Stomach (tissue), 9 donors: ENCODE data around the gene TMEM59L. TPM values are rescaled to one million over a fixed set of nuclear protein-coding genes. Genes with fewer than 3 reads are reported as not detected.
A peak's percentile ranks its signal among the peaks of the same experiment; 100 is the strongest.

Experiments used
- DNase-seq, 2 donors: peaks; one replicate each; pipeline versions ENCODE4 v3.0.0 to v3.0.0-alpha.2; 2013 to 2019
- H3K27ac ChIP-seq, 5 donors: fragments of 200-600 bp in 4 of 5; sonication (generic) in 4 of 5; one replicate each; pipeline ENCODE4 v1.5.1; 2013 to 2019; ENCODE audit warnings: mild to moderate bottlenecking in 1 of 5, moderate library complexity in 1 of 5
- H3K27me3 ChIP-seq, 3 donors: fragments of 200-600 bp; sonication (generic); one replicate each; pipeline ENCODE4 v1.5.1; 2017 to 2019; ENCODE audit warnings: mixed run types in 1 of 3
- H3K36me3 ChIP-seq, 4 donors: fragments of 200-600 bp; sonication (generic); 1 replicate in 3 of 4; 2 replicates in 1 of 4; pipeline ENCODE4 v1.5.1; 2016 to 2019
- H3K4me1 ChIP-seq, 4 donors: fragments of 200-600 bp; sonication (generic); one replicate each; pipeline ENCODE4 v1.5.1; 2016 to 2019
- H3K4me3 ChIP-seq, 4 donors: fragments of 200-600 bp; sonication (generic) in 3 of 4; one replicate each; pipeline ENCODE4 v1.5.1; 2016 to 2019; ENCODE audit warnings: mild to moderate bottlenecking in 1 of 4
- H3K9me3 ChIP-seq, 4 donors: fragments of 200-600 bp; sonication (generic); one replicate each; pipeline ENCODE4 v1.5.1; 2016 to 2019
- CTCF ChIP-seq, 7 experiments: fragments of 450-650 bp in 4 of 7; fragments of 200-600 bp in 3 of 7; sonication (generic) in 3 of 7; IDR thresholded peaks; one replicate each; pipeline ENCODE4 v1.5.1; 2016 to 2019; ENCODE audit warnings: antibody characterized with exemption in 7 of 7, control low read depth in 2 of 7, mild to moderate bottlenecking in 1 of 7
- EP300 ChIP-seq: sonication (generic); formaldehyde crosslinking; IDR thresholded peaks from one replicate; pipeline ENCODE4 v1.6.1; 2017; ENCODE audit warnings: antibody characterized with exemption
- POLR2A ChIP-seq, 4 donors: fragments of 450-650 bp; IDR thresholded peaks; one replicate each; pipeline ENCODE4 v1.6.1; 2016; ENCODE audit warnings: antibody characterized with exemption in 4 of 4, control low read depth in 2 of 4, mild to moderate bottlenecking in 1 of 4, moderate library complexity in 1 of 4
- POLR2AphosphoS5 ChIP-seq, 3 donors: sonication (generic); formaldehyde crosslinking; IDR thresholded peaks; one replicate each; pipeline ENCODE4 v1.6.1; 2016; ENCODE audit warnings: antibody characterized with exemption in 3 of 3
- WGBS, 5 donors: extraction: QIAGEN DNeasy Blood & Tissue Kit in 3 of 5; methylation state at CpG; one replicate each; pipeline versions ENCODE4 v1.1.5 to v1.1.7; 2013 to 2018; 5-methylcytosine and 5-hydroxymethylcytosine counted together
- intact Hi-C: fragments of 100-400 bp; cut with DNase I; formaldehyde crosslinking; loops from one replicate; pipeline ENCODE4 v1.15.1; 2023; ENCODE audit warnings: low total_unique reads
- polyA plus RNA-seq, 3 donors: library from polyadenylated mRNA; stranded (reverse); fragments of 200-250 nt; gene quantifications; one replicate each; pipeline ENCODE4 v1.2.3, GENCODE V29; 2013
- total RNA-seq, 5 donors: library from RNA; depleted of rRNA; stranded (reverse); fragments of >200 nt; gene quantifications; one replicate each; pipeline versions ENCODE4 v1.1.0 to v1.2.3, GENCODE V29; 2014 to 2016
- donor health status: healthy with polysubstance abuse.
- donor health status: Bipolar disorder and iron deficiency.
- donor health status: healthy.

TMEM59L gene
- total and polyA plus RNA-seq, 8 donors: 0.25 to 4.7 (median 2.8) TPM; not detected in 4

- WGBS, 5 donors: 3 to 9% (median 5%) methylated on average over 20 to 45 of the region's 45 CpGs
- Histone ChIP-seq H3K27ac (no peak overlapping the region), H3K4me1 (peaks cover 47 to 52% (median 50%) of the 10 kb centered on the region in 4 donors), H3K9me3 (no peaks in the 10 kb centered on the region), H3K27me3 (peaks cover 41 to 97% (median 92%) of the 10 kb centered on the region in 3 donors), H3K4me3 (peak overlapping the region in 1 of 4 donors; percentile 13), H3K36me3 (no peaks in the 10 kb centered on the region)
- intact Hi-C loops: no loop called here
- DNase-seq: no peak
- TF ChIP-seq EP300: no peak
- TF ChIP-seq POLR2AphosphoS5 (IDR thresholded peaks at IDR 0.05): no peak
- no peak for TF ChIP-seq CTCF (IDR thresholded peaks at IDR 0.05)
- TF ChIP-seq POLR2A (IDR thresholded peaks at IDR 0.05): no peak
These were observed 1.9 kb upstream of the TMEM59L start for GRCh38 chr19:18610556-18611326.

- peaks cover 41 to 46% (median 44%) of the 10 kb centered on the region in 4 donors for H3K4me1 ChIP-seq
- TF ChIP-seq EP300 (no peak), POLR2A (IDR thresholded peaks at IDR 0.05) (no peak), POLR2AphosphoS5 (IDR thresholded peaks at IDR 0.05) (no peak), CTCF (IDR thresholded peaks at IDR 0.05) (no peak)
- H3K27me3 ChIP-seq: peaks cover 35 to 94% (median 89%) of the 10 kb centered on the region in 3 donors
- 1 to 6% (median 2%) methylated on average over 17 to 62 of the region's 62 CpGs for WGBS, 5 donors
- no peak for DNase-seq
- intact Hi-C loops: no loop called here
- H3K27ac ChIP-seq: no peak overlapping the region
- no peaks in the 10 kb centered on the region for H3K36me3 ChIP-seq
- H3K9me3 ChIP-seq: no peaks in the 10 kb centered on the region
- H3K4me3 ChIP-seq: peak overlapping the region in 3 of 4 donors; percentile 43 to 57 (median 52)
These were observed 1.2 kb upstream of the TMEM59L start for GRCh38 chr19:18611327-18612050.

- intact Hi-C loops: no loop called here
- WGBS, 5 donors: 1 to 4% (median 2%) methylated on average over 19 to 30 of the region's 30 CpGs
- Histone ChIP-seq H3K36me3 (no peaks in the 10 kb centered on the region), H3K4me1 (peaks cover 37 to 41% (median 39%) of the 10 kb centered on the region in 4 donors), H3K4me3 (peak overlapping the region; percentile 43 to 57 (median 50)), H3K27ac (no peak overlapping the region), H3K27me3 (peaks cover 35 to 97% (median 84%) of the 10 kb centered on the region in 3 donors), H3K9me3 (no peaks in the 10 kb centered on the region)
- no peak for DNase-seq
- no peak for TF ChIP-seq POLR2A (IDR thresholded peaks at IDR 0.05)
These were observed 459 bp upstream of the TMEM59L start for GRCh38 chr19:18612051-18612771.

DNA sequence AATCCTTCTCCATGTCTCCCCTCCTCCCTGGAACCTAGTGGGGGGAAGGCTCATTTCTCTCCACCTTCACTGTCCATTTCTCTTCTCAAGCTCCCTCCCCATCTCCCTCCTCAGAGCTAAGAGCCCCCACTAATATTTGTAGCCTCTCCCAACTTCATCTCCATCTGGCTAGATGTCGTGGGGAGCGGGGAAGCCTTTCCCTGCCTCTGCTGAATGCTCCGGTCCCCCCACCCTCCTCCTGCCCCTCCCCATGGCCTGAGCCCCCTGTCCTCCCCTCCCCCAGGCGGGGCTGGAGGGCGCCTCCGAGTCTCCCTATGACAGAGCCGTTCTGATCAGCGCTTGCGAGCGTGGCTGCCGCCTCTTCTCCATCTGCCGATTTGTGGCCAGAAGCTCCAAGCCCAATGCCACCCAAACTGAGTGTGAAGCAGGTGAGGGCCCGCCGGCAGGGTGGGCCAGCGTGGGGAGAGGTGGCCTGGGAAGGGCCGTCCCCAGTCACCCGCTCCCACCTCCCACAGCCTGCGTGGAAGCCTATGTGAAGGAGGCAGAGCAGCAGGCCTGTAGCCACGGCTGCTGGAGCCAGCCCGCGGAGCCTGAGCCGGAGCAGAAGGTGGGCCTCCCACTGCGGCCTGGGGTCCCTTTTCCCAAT, 1.0 kb downstream of the TMEM59L start:
- DNase-seq: no peak
- TF ChIP-seq POLR2AphosphoS5 (IDR thresholded peaks at IDR 0.05) (no peak), EP300 (no peak), POLR2A (IDR thresholded peaks at IDR 0.05) (no peak), CTCF (IDR thresholded peaks at IDR 0.05) (no peak)
- no peaks in the 10 kb centered on the region for H3K9me3 ChIP-seq
- no peak overlapping the region for H3K27ac ChIP-seq
- WGBS, 5 donors: 30 to 41% (median 32%) methylated on average over 17 to 23 of the region's 23 CpGs
- H3K4me1 ChIP-seq: peaks cover 29 to 32% (median 31%) of the 10 kb centered on the region in 4 donors
- intact Hi-C loops: no loop called here
- H3K36me3 ChIP-seq: no peaks in the 10 kb centered on the region
- peaks cover 23 to 93% (median 69%) of the 10 kb centered on the region in 3 donors for H3K27me3 ChIP-seq
- no peak overlapping the region for H3K4me3 ChIP-seq
